Measurements from ENCODE around the gene ENAH.

DNA sequence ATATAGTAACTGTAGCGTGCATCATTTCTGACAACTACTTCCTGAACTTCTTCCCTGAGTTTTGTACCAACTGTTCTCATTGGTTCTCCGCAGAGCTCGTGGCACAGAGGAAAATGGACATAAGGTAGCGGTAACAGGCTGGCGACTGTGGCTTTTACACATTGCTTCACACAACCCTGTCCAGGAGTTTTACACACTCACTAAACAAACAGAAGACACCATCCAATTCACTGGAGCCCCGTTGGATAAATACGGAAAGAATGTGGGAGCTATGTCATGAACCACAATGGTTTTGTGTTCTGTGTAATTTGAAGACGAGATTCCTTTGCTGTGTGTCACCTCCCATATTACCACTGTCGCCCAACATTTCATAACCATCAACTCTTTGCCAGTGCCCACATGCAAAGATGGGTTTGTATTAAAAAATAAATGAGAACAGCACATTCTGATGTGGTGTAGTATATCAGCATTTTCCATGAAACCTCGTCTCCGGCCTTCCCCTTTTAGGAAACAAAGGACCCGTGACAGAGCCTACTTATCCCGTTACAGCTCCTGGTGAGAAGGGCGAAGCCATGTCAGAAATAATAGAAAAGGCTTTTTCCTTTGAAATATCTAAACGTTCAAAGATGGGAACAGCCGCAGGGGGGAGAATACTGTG, 47.4 kb upstream of the ENAH start:
- no peak for TF ChIP-seq POLR2AphosphoS5 (IDR thresholded peaks at IDR 0.05; ENCODE audit: borderline replicate concordance, low read depth, low read length)
- TF ChIP-seq EZH2 (IDR thresholded peaks at IDR 0.05): no peak
- no peak for TF ChIP-seq FOXP2 (optimal IDR thresholded peaks at IDR 0.05; ENCODE audit: control extremely low read depth, extremely low read length, insufficient read depth)

Measured in SK-N-MC (cell line).